Measurements from ENCODE around the gene MRPS27. TPM values are rescaled to one million over a fixed set of nuclear protein-coding genes. Genes with fewer than 3 reads are reported as not detected.

The MRPS27 gene
- polyA plus RNA-seq, 2 donors = 18.0 to 29.2 TPM

DNA sequence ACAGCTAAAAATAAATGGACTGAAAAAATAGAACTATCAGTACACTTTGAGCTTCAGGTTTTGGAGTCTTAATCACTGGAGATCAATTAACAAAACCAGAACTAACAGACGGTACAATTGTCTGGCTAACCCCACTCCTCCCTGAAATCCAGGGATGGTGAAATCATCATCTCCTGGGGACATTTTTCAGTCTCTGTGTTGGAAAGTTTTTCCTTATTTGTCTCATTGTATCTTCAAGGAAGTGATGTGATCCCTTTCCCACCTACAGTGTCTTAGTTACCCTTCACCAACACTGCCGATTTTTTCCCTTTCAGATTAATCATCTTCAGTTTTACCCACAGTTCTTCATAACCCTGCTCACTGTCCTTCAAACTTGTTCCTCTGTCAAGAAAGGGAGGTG lies 130.9 kb downstream of the MRPS27 start:
- Histone ChIP-seq H3K4me3 (ENCODE audit: low read depth in 1 of 2, low read length in 2 of 2) (no peak overlapping the region), H3K4me1 (ENCODE audit: control insufficient read depth in 2 of 2, insufficient read depth in 2 of 2, low read length in 1 of 2) (peaks cover 2 to 5% of the 10 kb centered on the region in 2 donors), H3K27ac (ENCODE audit: low read depth in 2 of 2, low read length in 1 of 2) (no peak overlapping the region), H3K27me3 (ENCODE audit: control insufficient read depth in 1 of 2, insufficient read depth in 2 of 2, low read length in 2 of 2) (no peaks in the 10 kb centered on the region), H3K36me3 (ENCODE audit: control insufficient read depth in 2 of 2, insufficient read depth in 2 of 2, low read length in 1 of 2) (peaks cover 0 to 2% of the 10 kb centered on the region in 2 donors), H3K9me3 (ENCODE audit: control insufficient read depth in 2 of 2, insufficient read depth in 1 of 2, low read depth in 1 of 2, low read length in 1 of 2) (no peaks in the 10 kb centered on the region)
- WGBS, 2 donors = 86 to 91% methylated on average over 2 of the region's 2 CpGs

DNA sequence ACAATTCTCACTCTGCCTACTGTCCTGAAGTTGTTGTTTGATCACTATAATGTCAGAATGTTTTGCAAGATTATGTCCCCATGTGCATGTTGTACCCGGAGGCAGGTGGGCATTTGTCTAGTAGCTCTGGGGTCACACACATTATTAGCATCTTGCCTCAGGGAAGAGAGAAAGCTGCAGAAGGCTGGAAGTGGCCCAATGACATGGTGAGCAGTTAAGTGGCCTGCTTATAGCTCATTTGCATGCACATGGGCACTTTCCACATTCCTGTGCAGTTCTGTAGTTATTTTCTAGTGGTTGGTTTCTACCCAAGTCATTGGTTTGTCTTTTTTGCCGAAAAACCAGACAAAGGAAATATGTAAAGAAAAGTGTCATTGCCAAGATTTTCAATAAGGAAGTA lies 131.9 kb downstream of the MRPS27 start:
- 84 to 86% methylated on average over 2 of the region's 2 CpGs for WGBS, 2 donors
- no peaks in the 10 kb centered on the region for H3K27me3 ChIP-seq (ENCODE audit: control insufficient read depth in 1 of 2, insufficient read depth in 2 of 2, low read length in 2 of 2)
- H3K36me3 ChIP-seq (ENCODE audit: control insufficient read depth in 2 of 2, insufficient read depth in 2 of 2, low read length in 1 of 2) = no peaks in the 10 kb centered on the region
- no peak overlapping the region for H3K27ac ChIP-seq (ENCODE audit: low read depth in 2 of 2, low read length in 1 of 2)
- no peaks in the 10 kb centered on the region for H3K9me3 ChIP-seq (ENCODE audit: control insufficient read depth in 2 of 2, insufficient read depth in 1 of 2, low read depth in 1 of 2, low read length in 1 of 2)
- H3K4me1 ChIP-seq (ENCODE audit: control insufficient read depth in 2 of 2, insufficient read depth in 2 of 2, low read length in 1 of 2) = peaks cover 2 to 5% of the 10 kb centered on the region in 2 donors
- H3K4me3 ChIP-seq (ENCODE audit: low read depth in 1 of 2, low read length in 2 of 2) = no peak overlapping the region

DNA sequence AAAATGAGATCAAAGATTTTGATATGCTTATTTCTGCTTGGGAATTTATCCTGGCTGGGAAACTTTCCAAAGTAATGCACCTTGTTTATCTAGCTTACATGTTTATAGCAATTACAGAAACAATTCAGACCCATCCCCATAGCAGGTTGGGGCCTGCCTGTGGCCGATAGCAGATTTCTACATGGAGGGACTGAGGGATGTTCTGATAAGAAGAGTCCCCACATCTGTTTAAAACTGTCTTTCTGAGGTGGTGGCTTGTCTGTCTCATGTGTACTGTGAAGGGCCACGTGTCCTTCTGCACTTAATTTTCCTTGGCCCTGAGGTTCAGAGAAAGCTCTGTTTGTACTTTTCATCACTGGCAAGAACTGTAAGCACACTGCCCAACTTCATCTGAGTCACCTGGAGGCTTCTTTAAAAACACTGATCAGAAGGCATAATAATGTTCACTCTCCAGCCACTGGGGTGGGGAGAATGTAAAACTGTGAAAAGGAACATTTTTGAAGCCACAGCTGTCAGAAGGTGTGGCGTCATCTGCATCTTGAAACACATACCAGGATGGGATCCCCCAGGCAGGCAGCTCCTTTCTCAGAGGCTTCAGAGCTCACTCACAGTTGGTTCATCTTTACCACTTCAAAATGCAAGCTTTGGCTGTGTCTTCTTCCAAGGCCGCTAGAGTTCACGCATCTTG lies 132.5 kb downstream of the MRPS27 start:
- WGBS, 2 donors = 58 to 72% methylated on average over 5 of the region's 5 CpGs
- no peak overlapping the region for H3K4me3 ChIP-seq (ENCODE audit: low read depth in 1 of 2, low read length in 2 of 2)
- no peaks in the 10 kb centered on the region for H3K27me3 ChIP-seq (ENCODE audit: control insufficient read depth in 1 of 2, insufficient read depth in 2 of 2, low read length in 2 of 2)
- no peaks in the 10 kb centered on the region for H3K9me3 ChIP-seq (ENCODE audit: control insufficient read depth in 2 of 2, insufficient read depth in 1 of 2, low read depth in 1 of 2, low read length in 1 of 2)
- peaks cover 2 to 5% of the 10 kb centered on the region in 2 donors for H3K4me1 ChIP-seq (ENCODE audit: control insufficient read depth in 2 of 2, insufficient read depth in 2 of 2, low read length in 1 of 2)
- H3K27ac ChIP-seq (ENCODE audit: low read depth in 2 of 2, low read length in 1 of 2) = no peak overlapping the region
- no peaks in the 10 kb centered on the region for H3K36me3 ChIP-seq (ENCODE audit: control insufficient read depth in 2 of 2, insufficient read depth in 2 of 2, low read length in 1 of 2)

DNA sequence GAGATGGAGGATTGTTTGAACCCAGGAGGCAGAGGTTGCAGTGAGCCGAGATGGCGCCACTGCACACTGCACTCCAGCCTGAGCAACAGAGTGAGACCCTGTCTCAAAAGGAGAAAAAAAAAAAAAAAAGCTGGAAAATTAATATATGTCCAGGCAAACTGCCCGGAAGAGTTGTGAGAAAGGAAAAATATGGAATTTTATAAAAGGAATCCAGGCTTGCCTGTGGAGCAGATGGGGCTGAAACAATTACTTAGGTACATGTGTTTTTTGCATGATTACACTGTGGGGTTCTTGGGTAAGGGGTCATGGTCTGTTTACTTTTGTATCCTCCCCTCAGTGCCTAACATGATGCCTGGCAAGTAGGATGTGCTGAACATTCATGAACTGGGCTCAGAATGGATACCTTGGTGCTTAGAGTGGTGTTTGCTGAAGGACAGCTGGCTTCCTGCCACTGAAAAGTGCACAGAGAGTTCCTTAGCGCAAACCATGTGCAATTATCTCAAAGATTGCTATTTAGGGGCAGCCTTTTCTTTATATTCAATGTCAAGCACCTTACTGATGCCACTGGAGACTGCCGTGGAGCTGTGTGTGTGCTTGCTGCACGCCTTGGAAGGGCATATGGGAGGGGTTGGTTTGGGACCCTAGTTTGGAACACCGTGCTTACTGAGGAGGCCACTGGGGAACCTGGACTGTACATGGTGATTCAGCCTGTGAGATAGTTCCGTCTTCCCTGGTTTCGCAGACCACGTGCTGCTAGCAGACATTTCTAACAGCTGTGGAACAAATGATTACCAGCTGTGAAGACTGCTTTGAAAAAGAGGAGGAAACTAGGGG lies 134.3 kb downstream of the MRPS27 start:
- Histone ChIP-seq H3K36me3 (ENCODE audit: control insufficient read depth in 2 of 2, insufficient read depth in 2 of 2, low read length in 1 of 2) (no peaks in the 10 kb centered on the region), H3K27me3 (ENCODE audit: control insufficient read depth in 1 of 2, insufficient read depth in 2 of 2, low read length in 2 of 2) (no peaks in the 10 kb centered on the region), H3K4me3 (ENCODE audit: low read depth in 1 of 2, low read length in 2 of 2) (no peak overlapping the region), H3K27ac (ENCODE audit: low read depth in 2 of 2, low read length in 1 of 2) (no peak overlapping the region), H3K4me1 (ENCODE audit: control insufficient read depth in 2 of 2, insufficient read depth in 2 of 2, low read length in 1 of 2) (peaks cover 2 to 5% of the 10 kb centered on the region in 2 donors), H3K9me3 (ENCODE audit: control insufficient read depth in 2 of 2, insufficient read depth in 1 of 2, low read depth in 1 of 2, low read length in 1 of 2) (no peaks in the 10 kb centered on the region)
- WGBS, 2 donors = 84 to 86% methylated on average over 10 of the region's 10 CpGs

DNA sequence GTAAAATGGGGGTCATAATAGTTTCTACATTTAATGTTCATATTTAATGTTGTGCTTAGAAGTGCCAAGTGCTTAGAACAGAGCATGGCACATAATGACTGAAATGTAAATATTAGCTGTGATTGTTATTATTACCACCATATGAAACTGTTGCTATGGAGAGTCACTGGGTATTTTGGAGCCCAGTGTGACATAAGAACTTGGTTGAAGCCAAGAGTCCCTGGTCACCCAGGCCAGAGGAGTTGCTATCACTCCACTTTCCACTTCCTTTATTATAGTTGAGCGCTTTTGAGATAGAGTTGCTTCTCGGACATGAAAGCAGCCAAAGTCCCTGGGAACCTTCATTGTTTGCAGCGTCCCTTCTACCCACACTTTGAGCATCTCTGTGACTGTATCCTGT lies 135.6 kb downstream of the MRPS27 start:
- no peak overlapping the region for H3K27ac ChIP-seq (ENCODE audit: low read depth in 2 of 2, low read length in 1 of 2)
- WGBS, 2 donors = 86 to 89% methylated on average over 3 of the region's 3 CpGs
- peaks cover 4 to 5% of the 10 kb centered on the region in 2 donors for H3K4me1 ChIP-seq (ENCODE audit: control insufficient read depth in 2 of 2, insufficient read depth in 2 of 2, low read length in 1 of 2)
- no peaks in the 10 kb centered on the region for H3K36me3 ChIP-seq (ENCODE audit: control insufficient read depth in 2 of 2, insufficient read depth in 2 of 2, low read length in 1 of 2)
- no peak overlapping the region for H3K4me3 ChIP-seq (ENCODE audit: low read depth in 1 of 2, low read length in 2 of 2)
- no peaks in the 10 kb centered on the region for H3K27me3 ChIP-seq (ENCODE audit: control insufficient read depth in 1 of 2, insufficient read depth in 2 of 2, low read length in 2 of 2)
- no peaks in the 10 kb centered on the region for H3K9me3 ChIP-seq (ENCODE audit: control insufficient read depth in 2 of 2, insufficient read depth in 1 of 2, low read depth in 1 of 2, low read length in 1 of 2)

DNA sequence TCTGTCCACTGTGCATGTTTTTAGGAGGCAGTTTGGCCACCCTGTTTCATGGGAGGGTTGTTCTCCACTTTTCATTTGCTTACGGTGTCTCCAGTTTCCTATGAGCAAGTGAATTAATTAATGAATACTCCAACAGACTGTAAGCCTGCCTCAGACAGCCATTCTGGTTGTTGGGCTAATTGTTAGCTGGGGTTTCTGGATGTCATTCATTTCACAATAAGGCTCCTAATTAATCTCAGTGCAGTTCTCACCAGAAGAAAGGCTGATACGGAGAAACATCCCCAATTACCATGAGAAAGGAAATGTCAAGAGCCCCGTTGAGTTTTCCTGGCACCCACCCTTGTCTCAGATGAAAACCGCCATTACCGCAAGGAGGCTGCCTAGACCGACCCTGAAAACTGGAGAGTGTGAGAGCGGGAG lies 136.9 kb downstream of the MRPS27 start:
- no peaks in the 10 kb centered on the region for H3K27me3 ChIP-seq (ENCODE audit: control insufficient read depth in 1 of 2, insufficient read depth in 2 of 2, low read length in 2 of 2)
- peaks cover 9% of the 10 kb centered on the region in 2 donors for H3K4me1 ChIP-seq (ENCODE audit: control insufficient read depth in 2 of 2, insufficient read depth in 2 of 2, low read length in 1 of 2)
- H3K36me3 ChIP-seq (ENCODE audit: control insufficient read depth in 2 of 2, insufficient read depth in 2 of 2, low read length in 1 of 2) = no peaks in the 10 kb centered on the region
- H3K9me3 ChIP-seq (ENCODE audit: control insufficient read depth in 2 of 2, insufficient read depth in 1 of 2, low read depth in 1 of 2, low read length in 1 of 2) = no peaks in the 10 kb centered on the region
- H3K27ac ChIP-seq (ENCODE audit: low read depth in 2 of 2, low read length in 1 of 2) = no peak overlapping the region
- 77 to 81% methylated on average over 7 of the region's 7 CpGs for WGBS, 2 donors
- no peak overlapping the region for H3K4me3 ChIP-seq (ENCODE audit: low read depth in 1 of 2, low read length in 2 of 2)

DNA sequence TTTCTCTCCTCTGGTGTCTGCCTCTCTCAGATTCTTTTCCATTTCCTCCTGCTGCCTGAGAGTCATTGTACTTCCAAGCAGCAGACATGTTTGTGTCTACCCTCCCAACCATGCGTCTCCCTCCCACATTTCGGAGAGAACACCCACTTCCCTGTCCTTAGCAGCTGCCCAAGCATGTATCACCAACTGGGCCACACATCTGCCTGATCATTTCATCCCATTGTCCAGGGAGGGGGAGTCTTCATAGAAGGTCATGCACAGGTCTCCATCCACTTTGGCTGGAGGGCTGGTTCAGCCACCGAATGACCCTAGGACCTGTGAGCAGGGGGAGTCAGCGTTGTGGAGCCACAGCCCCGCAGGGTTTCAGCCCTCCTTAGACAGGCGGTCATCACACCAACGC lies 137.4 kb downstream of the MRPS27 start:
- Histone ChIP-seq H3K27ac (ENCODE audit: low read depth in 2 of 2, low read length in 1 of 2) (no peak overlapping the region), H3K4me1 (ENCODE audit: control insufficient read depth in 2 of 2, insufficient read depth in 2 of 2, low read length in 1 of 2) (peaks cover 7 to 9% of the 10 kb centered on the region in 2 donors), H3K4me3 (ENCODE audit: low read depth in 1 of 2, low read length in 2 of 2) (no peak overlapping the region), H3K27me3 (ENCODE audit: control insufficient read depth in 1 of 2, insufficient read depth in 2 of 2, low read length in 2 of 2) (no peaks in the 10 kb centered on the region), H3K9me3 (ENCODE audit: control insufficient read depth in 2 of 2, insufficient read depth in 1 of 2, low read depth in 1 of 2, low read length in 1 of 2) (no peaks in the 10 kb centered on the region), H3K36me3 (ENCODE audit: control insufficient read depth in 2 of 2, insufficient read depth in 2 of 2, low read length in 1 of 2) (no peaks in the 10 kb centered on the region)
- 87 to 88% methylated on average over 7 of the region's 7 CpGs for WGBS, 2 donors

DNA sequence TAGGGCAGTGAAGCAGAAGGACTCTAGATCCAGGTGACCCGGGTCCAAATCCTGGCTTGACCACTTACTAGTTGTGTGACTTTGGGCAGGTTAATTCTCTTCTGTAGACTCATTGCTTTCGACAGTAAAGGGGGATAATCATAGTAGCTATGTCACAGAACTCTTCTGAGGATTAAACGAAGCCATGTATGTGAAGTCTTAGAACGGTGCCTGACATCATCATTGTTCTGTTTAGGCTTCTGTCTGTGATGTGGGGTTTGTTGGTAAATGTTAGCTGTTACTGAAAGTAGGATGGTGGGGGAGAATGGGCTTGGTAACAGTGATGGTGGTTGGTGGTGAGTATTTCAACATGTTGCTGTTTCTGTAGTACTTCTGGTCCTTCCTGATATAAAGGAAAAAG lies 139.1 kb downstream of the MRPS27 start:
- WGBS, 2 donors = 76 to 77% methylated on average over 4 of the region's 4 CpGs
- no peaks in the 10 kb centered on the region for H3K36me3 ChIP-seq (ENCODE audit: control insufficient read depth in 2 of 2, insufficient read depth in 2 of 2, low read length in 1 of 2)
- peaks cover 6 to 7% of the 10 kb centered on the region in 2 donors for H3K4me1 ChIP-seq (ENCODE audit: control insufficient read depth in 2 of 2, insufficient read depth in 2 of 2, low read length in 1 of 2)
- no peak overlapping the region for H3K4me3 ChIP-seq (ENCODE audit: low read depth in 1 of 2, low read length in 2 of 2)
- H3K27me3 ChIP-seq (ENCODE audit: control insufficient read depth in 1 of 2, insufficient read depth in 2 of 2, low read length in 2 of 2) = no peaks in the 10 kb centered on the region
- no peak overlapping the region for H3K27ac ChIP-seq (ENCODE audit: low read depth in 2 of 2, low read length in 1 of 2)
- no peaks in the 10 kb centered on the region for H3K9me3 ChIP-seq (ENCODE audit: control insufficient read depth in 2 of 2, insufficient read depth in 1 of 2, low read depth in 1 of 2, low read length in 1 of 2)

DNA sequence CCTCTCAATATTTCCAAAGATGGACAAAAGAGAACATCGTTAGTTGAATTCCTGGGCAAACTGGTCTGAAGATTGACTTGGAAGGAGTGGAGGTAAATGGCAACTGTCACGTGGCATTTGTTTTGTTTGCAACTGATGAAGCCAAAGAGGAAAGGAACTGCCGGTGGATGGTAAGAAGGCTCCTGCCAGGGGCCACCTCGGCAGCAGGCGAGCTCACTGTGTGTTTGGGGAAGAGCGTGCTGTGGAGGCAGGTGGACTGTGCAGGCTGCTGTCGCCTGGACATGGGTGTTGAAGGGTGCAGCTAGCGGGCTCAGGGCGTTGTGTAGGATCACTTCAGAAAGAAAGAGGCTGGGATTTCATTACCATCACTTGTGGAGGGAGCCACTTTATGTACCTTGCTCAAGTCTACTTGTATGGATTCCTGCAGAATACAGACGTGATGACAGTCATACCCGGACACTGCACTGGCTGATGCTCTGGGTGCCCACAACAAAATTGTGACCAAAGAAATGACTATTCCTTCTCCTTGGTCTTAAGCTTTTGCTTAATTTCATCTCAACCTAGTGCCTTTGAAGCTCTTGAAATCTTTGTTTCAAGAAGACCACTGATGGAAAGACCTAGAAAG lies 140.1 kb downstream of the MRPS27 start:
- Histone ChIP-seq H3K4me3 (ENCODE audit: low read depth in 1 of 2, low read length in 2 of 2) (peak overlapping the region in 1 of 2 donors; percentile 23), H3K27ac (ENCODE audit: low read depth in 2 of 2, low read length in 1 of 2) (peak overlapping the region; percentile 51 to 66), H3K4me1 (ENCODE audit: control insufficient read depth in 2 of 2, insufficient read depth in 2 of 2, low read length in 1 of 2) (peaks cover 3 to 7% of the 10 kb centered on the region in 2 donors), H3K9me3 (ENCODE audit: control insufficient read depth in 2 of 2, insufficient read depth in 1 of 2, low read depth in 1 of 2, low read length in 1 of 2) (no peaks in the 10 kb centered on the region), H3K36me3 (ENCODE audit: control insufficient read depth in 2 of 2, insufficient read depth in 2 of 2, low read length in 1 of 2) (no peaks in the 10 kb centered on the region), H3K27me3 (ENCODE audit: control insufficient read depth in 1 of 2, insufficient read depth in 2 of 2, low read length in 2 of 2) (no peaks in the 10 kb centered on the region)
- 59 to 71% methylated on average over 11 of the region's 11 CpGs for WGBS, 2 donors
